ENCODE data around the gene RNF169.

The RNF169 gene

DNA sequence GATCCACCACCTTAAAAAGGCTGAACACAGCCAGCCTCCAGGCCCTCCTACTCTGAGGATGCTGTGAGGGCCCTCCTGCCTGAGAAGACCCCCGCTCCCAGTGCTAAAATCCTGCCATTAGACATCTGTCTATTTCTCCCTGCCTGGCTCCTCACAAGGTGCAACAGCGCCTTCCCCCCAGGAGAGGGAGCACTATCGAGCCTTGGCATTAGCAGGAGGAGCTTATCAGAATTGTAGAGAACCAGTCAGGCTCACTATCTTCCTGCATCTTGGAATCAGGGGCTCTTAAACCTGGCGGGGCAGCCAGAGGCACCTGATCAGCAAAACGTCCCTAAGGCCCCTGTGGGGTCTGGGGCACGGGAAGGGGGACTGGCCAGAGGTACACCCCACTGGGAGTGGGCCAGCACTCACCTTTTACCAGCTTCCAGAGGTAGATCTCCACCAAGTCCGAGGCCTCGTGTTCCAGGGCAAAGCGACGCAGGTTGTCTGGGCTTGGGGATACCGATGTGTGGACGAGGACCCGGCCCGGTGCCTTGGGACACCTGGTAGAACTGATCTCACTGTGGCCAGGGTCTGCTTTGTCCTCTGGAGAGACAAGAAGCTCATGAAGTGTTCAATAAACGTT is 46.2 kb upstream of the RNF169 start:
- TF ChIP-seq CTCF (IDR thresholded peaks at IDR 0.05; ENCODE audit: low read length), result peak; percentile 91
- no peak for TF ChIP-seq EZH2 (optimal IDR thresholded peaks at IDR 0.05; ENCODE audit: low read depth, low read length)
- TF ChIP-seq EZH2phosphoT487 (IDR thresholded peaks at IDR 0.05; ENCODE audit: low read length), result no peak
- Histone ChIP-seq H3K9me2 (replicated peaks; ENCODE audit: insufficient read depth, low read length) (no peaks in the 10 kb centered on the region), H4K20me1 (ENCODE audit: insufficient read depth, low read length) (no peaks in the 10 kb centered on the region), H3K4me3 (ENCODE audit: low read length) (no peak overlapping the region), H3K79me2 (ENCODE audit: low read length) (no peaks in the 10 kb centered on the region), H3K4me1 (ENCODE audit: low read length) (no peaks in the 10 kb centered on the region), H3F3A (ENCODE audit: insufficient read depth, low read length) (no peaks in the 10 kb centered on the region), H3K4me2 (ENCODE audit: low read depth, low read length) (no peak overlapping the region), H3K27ac (ENCODE audit: low read length) (no peak overlapping the region), H3K36me3 (replicated peaks; ENCODE audit: insufficient read depth, low read length) (no peaks in the 10 kb centered on the region), H3K9ac (ENCODE audit: low read length) (no peak overlapping the region), H3K9me3 (replicated peaks; ENCODE audit: insufficient read depth, low read length) (no peaks in the 10 kb centered on the region), H3K27me3 (replicated peaks; ENCODE audit: insufficient read depth, low read length) (no peaks in the 10 kb centered on the region), H2AFZ (ENCODE audit: low read length) (peak overlapping the region; percentile 51)
- peak; percentile 75 for DNase-seq

- H3K79me2 ChIP-seq (ENCODE audit: low read length), result no peaks in the 10 kb centered on the region
- H3K27me3 ChIP-seq (replicated peaks; ENCODE audit: insufficient read depth, low read length), result no peaks in the 10 kb centered on the region
- DNase-seq, result no peak
- H3K4me1 ChIP-seq (ENCODE audit: low read length), result no peaks in the 10 kb centered on the region
- no peak overlapping the region for H3K9ac ChIP-seq (ENCODE audit: low read length)
- H4K20me1 ChIP-seq (ENCODE audit: insufficient read depth, low read length), result no peaks in the 10 kb centered on the region
- H3K27ac ChIP-seq (ENCODE audit: low read length), result no peak overlapping the region
- H2AFZ ChIP-seq (ENCODE audit: low read length), result no peak overlapping the region
- no peak overlapping the region for H3K4me2 ChIP-seq (ENCODE audit: low read depth, low read length)
- no peak overlapping the region for H3K4me3 ChIP-seq (ENCODE audit: low read length)
- no peaks in the 10 kb centered on the region for H3K9me2 ChIP-seq (replicated peaks; ENCODE audit: insufficient read depth, low read length)
- no peaks in the 10 kb centered on the region for H3K9me3 ChIP-seq (replicated peaks; ENCODE audit: insufficient read depth, low read length)
- H3K36me3 ChIP-seq (replicated peaks; ENCODE audit: insufficient read depth, low read length), result no peaks in the 10 kb centered on the region
- TF ChIP-seq EZH2phosphoT487 (IDR thresholded peaks at IDR 0.05; ENCODE audit: low read length) (no peak), EZH2 (optimal IDR thresholded peaks at IDR 0.05; ENCODE audit: low read depth, low read length) (no peak), CTCF (IDR thresholded peaks at IDR 0.05; ENCODE audit: low read length) (no peak)
- no peaks in the 10 kb centered on the region for H3F3A ChIP-seq (ENCODE audit: insufficient read depth, low read length)
Observed at GRCh38 chr11:74703211-74703610, 45.4 kb upstream of the RNF169 start.

GRCh38 chr11:74707182-74707581 is 41.5 kb upstream of the RNF169 start:
- H4K20me1 ChIP-seq (ENCODE audit: insufficient read depth, low read length), result no peaks in the 10 kb centered on the region
- H2AFZ ChIP-seq (ENCODE audit: low read length), result no peak overlapping the region
- no peaks in the 10 kb centered on the region for H3K36me3 ChIP-seq (replicated peaks; ENCODE audit: insufficient read depth, low read length)
- H3F3A ChIP-seq (ENCODE audit: insufficient read depth, low read length), result no peaks in the 10 kb centered on the region
- no peak overlapping the region for H3K4me2 ChIP-seq (ENCODE audit: low read depth, low read length)
- H3K27ac ChIP-seq (ENCODE audit: low read length), result no peak overlapping the region
- TF ChIP-seq EZH2 (optimal IDR thresholded peaks at IDR 0.05; ENCODE audit: low read depth, low read length), result no peak
- no peak for TF ChIP-seq CTCF (IDR thresholded peaks at IDR 0.05; ENCODE audit: low read length)
- no peak for TF ChIP-seq EZH2phosphoT487 (IDR thresholded peaks at IDR 0.05; ENCODE audit: low read length)
- no peaks in the 10 kb centered on the region for H3K27me3 ChIP-seq (replicated peaks; ENCODE audit: insufficient read depth, low read length)
- no peaks in the 10 kb centered on the region for H3K4me1 ChIP-seq (ENCODE audit: low read length)
- no peak overlapping the region for H3K4me3 ChIP-seq (ENCODE audit: low read length)
- H3K9me3 ChIP-seq (replicated peaks; ENCODE audit: insufficient read depth, low read length), result no peaks in the 10 kb centered on the region
- H3K79me2 ChIP-seq (ENCODE audit: low read length), result no peaks in the 10 kb centered on the region
- H3K9me2 ChIP-seq (replicated peaks; ENCODE audit: insufficient read depth, low read length), result no peaks in the 10 kb centered on the region
- H3K9ac ChIP-seq (ENCODE audit: low read length), result no peak overlapping the region
- DNase-seq, result no peak

Data from MM.1S (cell line).